Panc1 (cell line): Measurements from ENCODE around the gene NUF2. TPM values are rescaled to one million over a fixed set of nuclear protein-coding genes. Genes with fewer than 3 reads are reported as not detected.

Source experiments
- ATAC-seq: fragments of 200-7000 bp; cut with Tn5 transposase; 2 replicates; pipeline ENCODE4 v1.9.1; 2020; ENCODE audit warnings: mild to moderate bottlenecking, moderate library complexity
- BruUV-seq: library from RNA; stranded (reverse); fragments of 400-500 nt; replicated peaks from 2 replicates; lab custom pipeline; 2021; lab: Mats Ljungman, UMichigan
- CTCF ChIA-PET: fragments of 300-600 bp; sonication (Branson Sonifier 250); formaldehyde crosslinking; loops from one replicate; lab custom pipeline; 2022; ENCODE audit warnings: antibody characterized with exemption; lab: Charles Lee
- POLR2A ChIA-PET: fragments of 300-600 bp; sonication (Branson Sonifier 250); formaldehyde crosslinking; loops from one replicate; lab custom pipeline; 2022; ENCODE audit warnings: antibody characterized with exemption; lab: Charles Lee
- DNase-seq: peaks from one replicate; pipeline ENCODE4 v3.0.0-alpha.2; 2010; ENCODE audit warnings: low read depth, low spot score
- H3K27ac ChIP-seq: 2 replicates; pipeline ENCODE4 v1.5.1; 2011; ENCODE audit warnings: mild to moderate bottlenecking, low read length, inconsistent platforms
- H3K27me3 ChIP-seq: fragments of 200-500 bp; sonication (Bioruptor generic); 2 replicates; pipeline ENCODE4 v1.6.0; 2014; ENCODE audit warnings: low read length, inconsistent platforms; ENCODE audit not compliant: control insufficient read depth, insufficient read depth
- H3K36me3 ChIP-seq: fragments of 200-500 bp; sonication (Bioruptor generic); 2 replicates; pipeline ENCODE4 v1.5.1; 2014; ENCODE audit warnings: inconsistent platforms, mild to moderate bottlenecking, low read length, moderate library complexity; ENCODE audit not compliant: control insufficient read depth, insufficient read depth
- H3K4me1 ChIP-seq: 2 replicates; pipeline ENCODE4 v1.5.1; 2011; ENCODE audit warnings: inconsistent platforms, mild to moderate bottlenecking, low read length, moderate library complexity; ENCODE audit not compliant: control insufficient read depth, insufficient read depth
- H3K4me3 ChIP-seq, 2 experiments: 2 replicates each; pipeline ENCODE4 v1.5.1; 2011 to 2012; ENCODE audit warnings: low read depth in 2 of 2, low read length in 2 of 2, mild to moderate bottlenecking in 2 of 2, inconsistent platforms in 1 of 2, moderate library complexity in 1 of 2
- H3K9me3 ChIP-seq: fragments of 200-500 bp; sonication (Bioruptor generic); 2 replicates; pipeline ENCODE4 v1.5.1; 2014; ENCODE audit warnings: low read depth, mild to moderate bottlenecking, inconsistent platforms, low read length, moderate library complexity; ENCODE audit not compliant: control insufficient read depth, insufficient read depth
- POLR2AphosphoS5 ChIP-seq: IDR thresholded peaks from 2 replicates; pipeline ENCODE4 v1.6.1; 2012; ENCODE audit warnings: mild to moderate bottlenecking, low read depth, low read length, moderate library complexity
- SIN3A ChIP-seq: IDR thresholded peaks from 2 replicates; pipeline ENCODE4 v1.6.1; 2012; ENCODE audit warnings: low read depth, mild to moderate bottlenecking, low read length, moderate library complexity, borderline replicate concordance; ENCODE audit not compliant: insufficient read depth
- TCF7L2 ChIP-seq: IDR thresholded peaks from 2 replicates; pipeline ENCODE4 v1.6.1; 2011; ENCODE audit warnings: mild to moderate bottlenecking, low read depth, low read length, inconsistent platforms
- in situ Hi-C: cut with HindIII; loops from 2 replicates; pipeline ENCODE4 v1.10.0; 2016; ENCODE audit warnings: low sequenced_read_pairs, low pct_unique_long_range_greater_than_20kb
- intact Hi-C: fragments of 100-400 bp; cut with micrococcal nuclease; formaldehyde crosslinking; loops from one replicate; pipeline ENCODE4 v1.10.0; 2022; ENCODE audit not compliant: unreplicated experiment
- total RNA-seq: library from RNA; stranded (reverse); gene quantifications from one replicate; pipeline ENCODE4 v1.2.1, GENCODE V29; 2021; ENCODE audit not compliant: unreplicated experiment
- TF ChIP-seq, protein P1 (sequence below), 2 experiments: IDR thresholded peaks; 2 replicates each; pipeline ENCODE4 v1.6.1; 2011 to 2012; ENCODE audit warnings: low read depth in 2 of 2, control low read depth in 1 of 2, low read length in 1 of 2, mild to moderate bottlenecking in 1 of 2, moderate library complexity in 1 of 2; ENCODE audit not compliant: insufficient read depth in 1 of 2
- TF ChIP-seq, protein P2 (sequence below): fragments of 450-650 bp; IDR thresholded peaks from 2 replicates; pipeline ENCODE4 v1.5.1; 2017; ENCODE audit warnings: mild to moderate bottlenecking

NUF2 gene
- total RNA-seq, 1 experiment from 2014 or later = 26.1 TPM

DNA sequence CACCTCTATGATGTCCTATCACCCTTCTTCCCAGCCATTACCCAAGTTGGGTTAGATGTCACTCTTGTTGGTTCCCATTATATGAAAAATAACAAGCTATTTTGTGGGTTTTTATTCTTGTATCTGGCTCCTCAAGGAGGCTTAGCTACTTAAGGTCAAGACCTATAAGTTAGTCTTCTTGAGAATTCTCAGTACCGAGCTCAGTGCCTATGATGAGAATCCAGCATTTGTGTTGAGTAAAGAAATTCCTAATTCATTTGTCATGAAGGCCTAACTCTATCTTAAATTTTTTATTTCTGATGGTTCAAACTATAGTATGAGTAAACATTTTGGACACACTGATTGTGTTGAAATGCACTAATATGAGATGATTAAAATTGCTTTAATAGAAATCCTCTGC lies 15.9 kb downstream of the NUF2 start:
- no peak overlapping the region for H3K4me3 ChIP-seq
- no peak for TF ChIP-seq POLR2AphosphoS5
- TF ChIP-seq, protein P1, sequence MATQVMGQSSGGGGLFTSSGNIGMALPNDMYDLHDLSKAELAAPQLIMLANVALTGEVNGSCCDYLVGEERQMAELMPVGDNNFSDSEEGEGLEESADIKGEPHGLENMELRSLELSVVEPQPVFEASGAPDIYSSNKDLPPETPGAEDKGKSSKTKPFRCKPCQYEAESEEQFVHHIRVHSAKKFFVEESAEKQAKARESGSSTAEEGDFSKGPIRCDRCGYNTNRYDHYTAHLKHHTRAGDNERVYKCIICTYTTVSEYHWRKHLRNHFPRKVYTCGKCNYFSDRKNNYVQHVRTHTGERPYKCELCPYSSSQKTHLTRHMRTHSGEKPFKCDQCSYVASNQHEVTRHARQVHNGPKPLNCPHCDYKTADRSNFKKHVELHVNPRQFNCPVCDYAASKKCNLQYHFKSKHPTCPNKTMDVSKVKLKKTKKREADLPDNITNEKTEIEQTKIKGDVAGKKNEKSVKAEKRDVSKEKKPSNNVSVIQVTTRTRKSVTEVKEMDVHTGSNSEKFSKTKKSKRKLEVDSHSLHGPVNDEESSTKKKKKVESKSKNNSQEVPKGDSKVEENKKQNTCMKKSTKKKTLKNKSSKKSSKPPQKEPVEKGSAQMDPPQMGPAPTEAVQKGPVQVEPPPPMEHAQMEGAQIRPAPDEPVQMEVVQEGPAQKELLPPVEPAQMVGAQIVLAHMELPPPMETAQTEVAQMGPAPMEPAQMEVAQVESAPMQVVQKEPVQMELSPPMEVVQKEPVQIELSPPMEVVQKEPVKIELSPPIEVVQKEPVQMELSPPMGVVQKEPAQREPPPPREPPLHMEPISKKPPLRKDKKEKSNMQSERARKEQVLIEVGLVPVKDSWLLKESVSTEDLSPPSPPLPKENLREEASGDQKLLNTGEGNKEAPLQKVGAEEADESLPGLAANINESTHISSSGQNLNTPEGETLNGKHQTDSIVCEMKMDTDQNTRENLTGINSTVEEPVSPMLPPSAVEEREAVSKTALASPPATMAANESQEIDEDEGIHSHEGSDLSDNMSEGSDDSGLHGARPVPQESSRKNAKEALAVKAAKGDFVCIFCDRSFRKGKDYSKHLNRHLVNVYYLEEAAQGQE (IDR thresholded peaks at IDR 0.05; ENCODE audit: insufficient read depth in 1 of 2, low read depth in 2 of 2, low read length in 1 of 2) = no peak
- no peak for TF ChIP-seq SIN3A
- TF ChIP-seq, protein P2, sequence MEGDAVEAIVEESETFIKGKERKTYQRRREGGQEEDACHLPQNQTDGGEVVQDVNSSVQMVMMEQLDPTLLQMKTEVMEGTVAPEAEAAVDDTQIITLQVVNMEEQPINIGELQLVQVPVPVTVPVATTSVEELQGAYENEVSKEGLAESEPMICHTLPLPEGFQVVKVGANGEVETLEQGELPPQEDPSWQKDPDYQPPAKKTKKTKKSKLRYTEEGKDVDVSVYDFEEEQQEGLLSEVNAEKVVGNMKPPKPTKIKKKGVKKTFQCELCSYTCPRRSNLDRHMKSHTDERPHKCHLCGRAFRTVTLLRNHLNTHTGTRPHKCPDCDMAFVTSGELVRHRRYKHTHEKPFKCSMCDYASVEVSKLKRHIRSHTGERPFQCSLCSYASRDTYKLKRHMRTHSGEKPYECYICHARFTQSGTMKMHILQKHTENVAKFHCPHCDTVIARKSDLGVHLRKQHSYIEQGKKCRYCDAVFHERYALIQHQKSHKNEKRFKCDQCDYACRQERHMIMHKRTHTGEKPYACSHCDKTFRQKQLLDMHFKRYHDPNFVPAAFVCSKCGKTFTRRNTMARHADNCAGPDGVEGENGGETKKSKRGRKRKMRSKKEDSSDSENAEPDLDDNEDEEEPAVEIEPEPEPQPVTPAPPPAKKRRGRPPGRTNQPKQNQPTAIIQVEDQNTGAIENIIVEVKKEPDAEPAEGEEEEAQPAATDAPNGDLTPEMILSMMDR = no peak
- no peak for TF ChIP-seq TCF7L2
- intact Hi-C loops (no loop called here), in situ Hi-C loops (no loop called here)
- H3K27ac ChIP-seq = no peak overlapping the region
- peaks cover 20% of the 10 kb centered on the region for H3K36me3 ChIP-seq
- BruUV-seq = no TSS peak
- DNase-seq = no peak
- ATAC-seq = no peak
- no peaks in the 10 kb centered on the region for H3K4me1 ChIP-seq
- CTCF ChIA-PET = no interaction called here
- POLR2A ChIA-PET = no interaction called here
- H3K27me3 ChIP-seq = no peaks in the 10 kb centered on the region
- no peaks in the 10 kb centered on the region for H3K9me3 ChIP-seq

DNA sequence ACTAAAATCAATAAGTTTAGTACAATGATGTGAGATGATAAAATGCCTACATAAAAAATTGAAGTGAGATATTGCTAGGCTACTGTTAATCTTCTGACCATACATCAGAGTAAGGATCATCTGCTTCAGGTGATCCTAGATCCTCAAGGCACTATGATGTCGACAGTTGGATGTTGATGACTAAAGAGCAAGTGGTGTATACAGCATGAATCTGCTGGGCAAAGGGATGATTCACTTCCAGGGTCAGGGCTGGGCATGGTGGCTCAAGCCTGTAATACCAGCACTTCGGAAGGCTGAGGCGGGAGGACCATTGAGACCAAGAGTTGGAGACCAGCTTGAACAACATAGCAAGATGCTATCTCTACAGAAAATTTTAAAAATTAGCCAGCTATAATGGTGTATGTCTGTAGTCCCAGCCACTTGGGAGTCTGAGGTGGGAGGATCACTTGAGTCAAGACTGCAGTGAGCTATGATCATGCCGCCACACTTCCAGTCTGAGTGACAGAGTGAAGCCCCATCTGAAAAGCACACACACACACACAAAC lies 24.6 kb downstream of the NUF2 start:
- intact Hi-C loops = no loop called here
- no peaks in the 10 kb centered on the region for H3K27me3 ChIP-seq
- ATAC-seq (no peak), DNase-seq (no peak)
- no peak overlapping the region for H3K27ac ChIP-seq
- peaks cover 11% of the 10 kb centered on the region; the same call in 1 of the 2 replicates for H3K36me3 ChIP-seq
- no TSS peak for BruUV-seq
- H3K9me3 ChIP-seq = no peaks in the 10 kb centered on the region
- POLR2A ChIA-PET = no interaction called here
- no peaks in the 10 kb centered on the region for H3K4me1 ChIP-seq
- TF ChIP-seq, protein P1 (IDR thresholded peaks at IDR 0.05; ENCODE audit: insufficient read depth in 1 of 2, low read depth in 2 of 2, low read length in 1 of 2) = no peak
- no peak for TF ChIP-seq TCF7L2
- TF ChIP-seq, protein P2 = no peak
- TF ChIP-seq POLR2AphosphoS5 = no peak
- no peak for TF ChIP-seq SIN3A
- CTCF ChIA-PET = no interaction called here
- in situ Hi-C loops = no loop called here
- H3K4me3 ChIP-seq = no peak overlapping the region
